ENCODE data around the gene VASH2.
"Not testable (repeated sequence)": the region's sequence is repeated elsewhere in the genome, so short reads cannot be mapped to it uniquely, and the experiment has no call there.

The VASH2 gene

DNA sequence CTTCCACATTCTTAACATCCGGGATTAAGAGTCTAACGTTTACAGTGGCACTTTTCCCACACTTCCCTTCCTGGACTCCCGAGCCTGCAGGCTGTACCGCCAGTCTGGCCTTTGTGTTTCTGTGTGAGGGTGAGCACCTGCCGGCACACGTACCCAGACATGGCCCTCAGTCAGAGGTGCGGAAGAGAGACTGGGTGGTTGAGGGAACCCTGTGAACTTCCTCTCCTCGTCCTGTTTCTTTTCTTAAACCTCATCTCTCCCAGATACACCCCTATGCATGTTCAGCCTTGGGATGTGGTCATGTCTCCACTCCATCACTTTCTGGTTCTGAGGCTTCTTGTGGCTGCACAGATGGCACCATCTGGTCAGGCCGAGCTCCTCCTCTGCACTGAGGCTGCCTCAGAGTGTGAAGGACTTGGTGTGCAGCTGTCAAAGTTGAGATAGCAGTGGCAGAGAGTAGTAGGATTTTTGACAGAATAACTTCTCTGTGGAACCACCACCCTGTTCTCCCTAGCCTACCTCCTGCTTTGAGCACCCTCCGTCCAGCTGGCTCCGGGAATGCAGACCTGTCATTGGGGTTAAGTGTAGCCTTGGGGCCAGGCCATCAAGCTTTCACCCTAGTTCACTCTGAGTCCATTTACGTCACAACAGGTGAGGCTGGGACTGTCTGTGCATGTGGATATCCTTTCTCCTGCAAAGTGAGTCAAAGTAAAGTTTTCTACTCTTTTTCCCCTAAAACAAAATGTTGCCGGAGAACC, 31.4 kb downstream of the VASH2 start:
- DNase-seq, result no peak

DNA sequence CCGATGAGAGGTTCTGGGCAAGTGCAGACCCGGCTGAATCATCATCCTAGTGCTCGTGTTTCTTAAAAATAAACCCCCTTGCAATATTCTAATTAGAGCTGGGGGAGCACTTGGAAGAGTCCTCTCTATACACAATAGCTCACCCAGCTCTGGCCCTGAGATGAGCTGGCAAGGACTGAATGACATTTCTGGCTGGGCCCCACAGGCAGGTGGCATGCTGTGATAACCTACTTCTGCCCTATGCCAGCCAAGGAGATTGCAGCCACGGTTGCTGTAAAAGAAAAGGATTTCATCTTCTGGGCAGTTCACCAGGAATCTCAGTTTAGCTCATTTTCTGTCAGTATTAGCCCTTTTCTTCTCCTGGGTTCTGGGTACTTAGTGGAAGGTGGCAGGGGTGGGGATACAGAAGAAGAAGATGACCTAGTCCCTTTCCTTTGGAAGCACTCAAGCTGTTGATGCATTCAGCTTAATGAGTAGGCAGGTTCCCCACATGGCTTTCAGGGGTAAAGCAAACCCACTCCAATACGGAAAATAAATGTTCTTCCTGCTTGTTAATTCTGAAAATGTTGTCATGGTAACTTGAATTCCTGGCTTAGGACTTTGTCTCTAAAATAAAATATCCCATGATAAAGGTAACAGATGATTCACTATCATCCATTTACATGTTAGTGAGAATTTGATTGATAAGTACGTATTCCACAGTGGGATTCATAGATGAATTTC, 32.2 kb downstream of the VASH2 start:
- no peak for DNase-seq

DNA sequence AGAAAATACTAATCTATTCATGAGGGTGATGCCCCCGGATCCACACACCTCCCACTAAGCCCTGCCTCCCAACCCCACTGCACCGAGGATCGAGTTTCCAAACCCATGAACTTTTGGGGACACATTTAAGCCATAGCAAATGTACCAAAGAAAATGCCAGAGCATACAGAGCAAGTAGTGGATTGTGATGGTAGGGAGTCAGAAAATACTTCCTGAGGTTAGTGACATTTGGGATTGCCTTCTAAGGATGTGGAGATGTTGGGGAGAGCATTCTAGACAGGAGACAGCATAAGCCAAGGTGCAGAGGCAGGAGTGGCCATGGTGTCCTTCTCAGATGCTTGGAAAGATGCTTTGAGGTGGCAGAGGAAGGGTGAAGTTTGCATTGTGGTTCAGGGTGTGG, 33.1 kb downstream of the VASH2 start:
- no peak for DNase-seq

DNA sequence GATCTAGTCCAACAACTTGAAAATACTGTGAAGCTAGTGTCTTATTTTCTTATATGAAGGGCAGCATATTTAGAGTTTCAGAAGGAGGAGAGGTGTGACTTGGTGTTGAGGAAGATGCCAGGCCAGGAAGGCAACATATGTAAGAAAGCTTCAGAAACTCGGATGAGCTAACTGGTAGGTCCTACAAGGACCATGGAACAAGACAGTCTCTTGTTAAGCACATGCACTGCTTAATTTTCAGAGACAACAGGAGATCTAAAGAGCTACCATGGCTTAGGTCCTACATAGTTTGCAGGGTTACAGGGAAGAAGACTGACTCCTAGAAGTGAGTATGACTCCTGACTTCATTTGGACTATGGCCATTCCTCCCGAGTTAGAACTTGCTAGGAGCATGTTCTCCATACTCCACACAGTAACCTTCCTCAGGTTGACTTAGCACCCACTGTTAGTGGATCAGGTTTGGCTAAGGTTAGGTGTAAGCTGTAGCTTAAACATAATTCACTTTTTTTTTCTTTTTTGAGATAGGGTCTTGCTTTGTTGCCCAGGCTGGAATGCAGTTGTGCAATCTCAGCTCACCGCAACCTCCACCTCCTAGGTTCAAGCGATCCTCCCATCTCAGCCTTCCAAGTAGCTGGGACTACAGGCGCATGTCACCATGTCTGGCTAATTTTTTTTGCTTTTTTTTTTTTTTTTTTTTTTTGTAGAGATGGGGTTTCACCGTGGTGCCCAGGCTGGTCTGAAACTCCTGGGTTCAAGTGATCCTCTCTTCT, 34.4 kb downstream of the VASH2 start:
- DNase-seq, result no peak

DNA sequence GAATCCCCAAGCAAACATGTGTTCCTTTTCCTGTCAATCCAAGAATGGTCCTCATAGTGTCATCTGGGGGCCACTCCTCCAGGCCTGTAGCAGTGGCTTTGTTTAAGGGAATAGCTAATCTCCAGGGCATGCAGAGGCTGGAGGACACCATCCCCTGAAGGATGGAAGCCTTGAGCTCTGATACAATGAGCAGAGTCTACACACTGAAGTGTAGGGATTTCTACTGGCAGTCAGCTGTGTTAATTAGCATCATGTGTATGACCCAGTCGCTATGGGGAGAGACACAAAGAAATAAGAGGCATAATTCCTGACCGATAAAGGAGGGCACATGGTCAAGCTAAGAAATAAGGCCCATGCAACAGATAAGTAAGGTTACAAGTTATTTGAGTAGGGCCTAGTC, 36.2 kb downstream of the VASH2 start:
- no peak for DNase-seq

DNA sequence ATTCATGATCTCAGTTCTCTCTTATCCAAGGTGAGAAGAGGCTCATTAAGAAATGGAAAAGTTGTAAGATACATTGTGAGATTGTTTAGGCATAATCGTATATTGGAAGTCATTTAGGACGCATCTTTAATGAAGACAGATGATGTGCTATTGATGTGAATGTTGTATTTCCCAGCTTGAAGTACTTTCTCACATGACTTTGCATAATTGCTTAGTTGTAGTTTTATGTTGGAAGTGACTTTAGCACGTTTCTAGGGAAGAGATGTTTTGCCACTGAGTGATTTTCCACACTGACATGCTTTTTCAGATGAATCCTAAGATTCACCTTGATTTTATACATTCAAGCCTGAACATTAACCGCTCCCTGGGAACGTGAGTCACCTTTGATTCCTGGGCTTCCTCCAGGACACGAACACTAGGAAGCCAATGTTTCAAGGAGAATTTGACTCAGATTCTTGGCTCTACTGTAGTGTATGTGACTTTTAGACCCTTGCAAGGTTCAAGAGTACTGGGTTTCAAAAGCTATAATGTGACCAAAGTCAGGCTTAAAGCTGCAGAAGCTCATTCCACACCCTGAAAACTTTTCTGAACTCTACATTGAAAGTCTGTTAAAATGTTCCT, 37.5 kb downstream of the VASH2 start:
- no peak for DNase-seq

DNA sequence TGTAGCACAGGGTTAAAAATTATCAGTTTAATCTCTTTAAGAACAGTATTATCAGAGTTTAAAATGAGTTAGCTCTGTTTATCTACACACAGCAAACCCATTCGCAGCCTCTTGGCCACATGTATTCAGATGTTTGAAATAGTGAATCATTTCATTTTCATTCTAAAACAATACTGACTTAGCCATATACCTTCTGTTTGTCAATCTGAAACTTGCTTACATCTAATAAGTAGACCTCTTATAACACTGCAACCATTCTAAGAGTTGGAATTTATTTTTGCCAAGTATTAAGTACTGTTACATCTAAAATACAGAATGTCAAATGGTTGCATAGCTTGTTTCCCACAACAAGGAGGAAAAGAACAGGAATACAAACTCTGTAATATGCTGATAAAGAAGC, 39.9 kb downstream of the VASH2 start:
- DNase-seq, result no peak

DNA sequence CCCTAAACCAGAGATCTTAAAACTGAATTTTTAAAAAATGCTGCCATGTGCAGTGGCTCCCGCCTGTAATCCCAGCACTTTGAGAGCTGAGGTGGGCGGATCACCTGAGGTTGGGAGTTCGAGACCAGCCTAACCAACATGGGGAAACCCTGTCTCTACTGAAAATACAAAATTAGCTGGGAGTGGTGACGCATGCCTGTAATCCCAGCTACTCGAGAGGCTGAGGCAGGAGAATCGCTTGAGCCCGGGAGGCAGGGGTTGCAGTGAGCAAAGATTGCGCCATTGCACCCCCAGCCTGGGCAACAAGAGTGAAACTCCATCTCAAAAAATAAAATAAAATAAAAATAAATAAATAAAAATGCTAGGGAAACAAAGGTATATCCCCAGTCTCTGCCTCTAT, 43.6 kb downstream of the VASH2 start:
- DNase-seq, result not testable (repeated sequence)

DNA sequence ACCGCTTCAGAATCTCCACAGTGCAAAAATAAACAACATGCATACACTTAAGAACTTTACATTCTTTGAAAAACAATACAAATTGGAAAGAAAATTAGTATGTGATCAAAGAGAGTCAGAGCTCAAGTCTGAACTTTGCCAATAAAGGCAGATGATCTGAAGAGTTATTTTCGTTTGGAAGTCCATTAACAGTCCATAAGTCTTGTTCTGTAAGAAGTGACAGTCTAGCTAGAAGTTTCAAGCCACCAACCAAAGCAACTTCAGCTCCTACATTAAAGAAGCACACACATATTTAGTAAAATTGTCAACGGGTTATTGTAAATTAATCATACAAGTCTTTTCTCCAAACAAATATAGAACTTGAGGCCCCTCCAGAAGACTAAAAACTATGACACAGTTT, 44.6 kb downstream of the VASH2 start:
- no peak for DNase-seq

DNA sequence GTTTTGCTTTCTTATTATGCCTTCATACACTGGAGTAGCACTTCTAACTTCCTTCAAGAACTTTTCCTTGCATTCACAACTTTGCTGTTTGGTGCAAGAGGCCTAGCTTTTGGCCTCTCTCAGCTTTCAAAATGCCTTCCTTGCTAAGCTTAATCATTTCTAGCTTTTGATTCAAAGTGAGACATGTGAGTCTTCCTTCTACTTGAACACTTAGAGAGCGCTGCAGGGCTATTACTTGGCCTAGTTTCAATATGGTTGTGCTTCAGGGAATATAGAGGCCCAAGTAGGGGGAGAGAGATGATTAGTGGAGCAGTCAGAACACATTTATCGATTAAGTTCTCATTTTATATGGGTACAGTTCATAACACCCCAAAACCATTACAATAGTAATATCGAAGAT, 52.9 kb downstream of the VASH2 start:
- DNase-seq, result no peak

DNA sequence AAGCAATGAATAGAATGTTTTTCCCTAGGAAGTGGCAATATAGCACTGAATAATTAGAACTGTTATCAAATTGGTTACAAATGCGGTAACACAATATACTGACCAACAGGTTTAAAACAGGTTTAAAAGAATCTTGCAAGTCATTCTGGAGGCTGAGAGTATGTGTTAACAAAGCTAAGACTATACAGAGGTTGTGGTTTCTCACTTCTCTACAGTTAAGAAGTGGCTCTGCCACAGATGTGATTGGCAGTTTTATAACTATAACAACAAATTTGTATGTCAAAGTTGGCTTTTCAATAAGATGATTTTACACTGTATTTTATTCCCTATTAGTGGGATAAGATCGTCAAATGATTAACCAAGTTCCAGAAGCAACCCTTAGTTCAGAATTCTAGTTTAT, 58.2 kb downstream of the VASH2 start:
- no peak for DNase-seq

DNA sequence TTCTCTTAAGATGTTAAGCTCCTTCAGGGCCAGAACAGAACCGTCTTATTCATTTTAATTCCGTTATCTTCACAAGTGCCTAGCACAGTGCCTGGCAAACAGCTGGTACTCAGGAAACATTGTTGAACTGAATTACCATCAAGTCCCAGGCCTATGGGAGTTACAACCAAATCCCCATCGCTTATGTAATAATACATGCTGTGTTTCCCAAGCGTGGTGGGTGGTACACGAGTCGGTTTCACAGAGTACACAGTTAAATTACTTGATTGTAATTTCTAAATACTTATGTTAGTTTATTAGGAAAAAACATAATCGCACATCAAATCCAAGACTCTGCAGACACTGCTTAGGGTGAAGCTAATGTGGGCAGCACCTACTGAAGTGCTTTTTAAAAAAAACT, 64.3 kb downstream of the VASH2 start:
- no peak for DNase-seq

DNA sequence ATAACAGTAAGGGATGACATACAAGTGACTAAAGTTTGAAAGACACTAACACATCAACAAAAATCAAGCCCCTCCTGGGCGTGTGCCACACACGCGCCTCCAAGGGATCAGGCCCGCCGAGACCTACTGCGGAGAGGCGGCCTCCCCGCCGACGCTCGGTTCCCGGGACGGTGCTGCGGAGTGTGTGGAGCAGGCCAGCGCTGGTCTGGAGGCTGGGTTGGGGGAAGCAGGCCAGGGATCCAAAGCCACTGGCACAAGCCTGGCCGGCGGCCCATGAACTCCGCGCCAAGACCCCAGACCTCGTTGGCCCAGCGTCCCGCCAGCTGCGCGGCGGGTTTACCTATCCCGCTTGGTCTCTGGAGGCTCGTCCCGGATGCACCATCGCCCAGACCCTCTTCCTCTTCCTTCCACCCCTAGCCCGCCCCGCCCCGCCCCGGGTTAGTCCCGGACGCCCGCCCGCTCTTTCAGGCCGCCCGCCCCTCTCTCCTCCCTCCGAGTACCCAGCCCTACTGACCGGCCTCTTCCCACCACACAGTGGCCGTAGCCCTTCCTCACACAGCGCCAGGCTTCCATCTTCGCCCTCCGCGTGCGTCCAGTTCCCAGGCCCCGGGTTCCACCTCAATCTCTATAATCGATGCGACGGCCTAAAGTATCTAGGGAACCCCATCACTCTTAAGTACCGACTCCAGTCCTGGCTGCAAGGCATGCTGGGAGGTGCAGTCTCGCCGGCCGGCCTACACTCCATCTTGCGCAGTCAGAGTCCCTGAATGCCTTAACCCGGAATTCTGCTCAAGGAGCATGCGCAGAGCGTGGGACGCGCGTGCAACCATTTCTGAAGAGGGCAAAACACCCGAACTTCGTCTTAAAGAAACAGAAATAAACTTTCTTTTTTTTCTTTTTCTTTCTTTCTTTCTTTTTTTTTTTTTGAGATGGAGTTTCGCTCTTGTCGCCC, 65.0 kb downstream of the VASH2 start, which contains the start of gene ANGEL2:
TSS of gene ANGEL2 (minus strand) at position 769 of the 952 bp plus-strand sequence. CDS start at position 573, 196 bp downstream.
- DNase-seq, result peak; percentile 97

DNA sequence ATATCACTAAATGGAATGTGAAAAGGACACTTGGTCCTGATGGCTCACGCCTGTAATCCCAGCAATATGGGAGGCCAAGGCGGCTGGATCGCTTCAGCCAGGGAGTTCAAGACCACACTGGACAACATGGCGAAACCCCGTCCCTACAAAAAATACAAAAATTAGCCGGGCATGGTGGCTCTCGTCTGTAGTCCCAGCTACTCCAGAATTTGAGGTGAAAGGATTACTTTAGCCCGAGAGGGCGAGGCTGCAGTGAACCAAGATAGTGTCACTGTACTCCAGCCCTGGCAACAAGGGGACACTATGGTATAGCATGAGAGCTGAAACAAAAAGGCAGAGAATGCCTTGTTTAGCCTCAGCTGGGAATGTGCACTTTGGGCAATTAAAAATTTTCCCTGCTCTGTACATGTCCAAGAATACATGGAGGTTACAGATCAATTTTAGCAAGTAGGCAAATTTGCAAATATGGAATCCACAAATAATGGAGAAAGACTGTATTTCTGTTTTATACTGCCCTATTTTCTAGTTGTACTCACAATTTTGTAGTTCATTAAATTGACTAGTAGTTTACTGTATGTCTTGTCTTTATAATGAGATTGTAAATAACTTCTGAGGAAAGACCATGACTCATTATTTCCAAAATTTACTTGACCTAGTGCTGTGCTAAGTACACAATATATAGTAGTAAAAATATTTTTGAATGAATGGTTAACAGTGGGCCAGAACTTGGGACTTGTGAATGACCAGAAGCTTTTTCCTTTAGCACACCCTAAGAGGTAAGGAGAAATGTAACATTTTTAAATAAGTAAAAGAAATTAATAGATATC, 67.3 kb downstream of the VASH2 start:
- DNase-seq, result no peak

DNA sequence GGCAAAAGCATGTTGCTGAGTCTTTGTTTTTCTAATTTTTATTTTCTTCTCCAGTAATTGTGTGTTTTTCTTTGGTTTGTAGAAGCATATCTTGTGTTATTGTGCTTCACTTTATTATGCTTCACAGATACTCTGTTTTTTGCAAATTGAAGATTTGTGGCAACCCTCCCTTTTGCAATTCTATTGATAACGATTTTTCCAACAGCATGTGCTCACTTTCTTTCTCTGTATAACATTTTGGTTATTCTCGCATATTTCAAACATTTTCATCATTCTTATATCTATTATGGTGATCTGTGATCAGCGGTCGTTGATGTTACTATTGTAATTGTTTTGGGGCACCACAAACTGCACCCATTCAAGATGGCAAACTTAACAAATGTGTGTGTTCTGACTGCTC, 69.1 kb downstream of the VASH2 start:
- DNase-seq, result no peak

DNA sequence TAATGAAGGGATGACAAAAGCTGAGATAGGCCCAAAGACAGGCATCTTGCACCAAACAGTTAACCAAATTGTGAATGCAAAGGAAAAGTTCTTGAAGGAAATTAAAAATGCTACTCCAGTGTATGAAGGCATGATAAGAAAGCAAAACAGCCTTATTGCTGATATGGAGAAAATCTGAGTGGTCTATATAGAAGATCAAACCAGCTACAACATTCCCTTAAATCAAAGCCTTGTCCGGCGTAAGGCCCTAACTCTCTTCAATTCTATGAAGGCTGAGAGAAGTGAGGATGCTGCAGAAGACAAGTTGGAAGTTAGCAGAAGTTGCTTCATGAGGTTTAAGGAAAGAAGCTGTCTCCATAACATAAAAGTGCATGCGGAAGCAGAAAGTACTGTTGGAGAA, 69.7 kb downstream of the VASH2 start:
- no peak for DNase-seq

DNA sequence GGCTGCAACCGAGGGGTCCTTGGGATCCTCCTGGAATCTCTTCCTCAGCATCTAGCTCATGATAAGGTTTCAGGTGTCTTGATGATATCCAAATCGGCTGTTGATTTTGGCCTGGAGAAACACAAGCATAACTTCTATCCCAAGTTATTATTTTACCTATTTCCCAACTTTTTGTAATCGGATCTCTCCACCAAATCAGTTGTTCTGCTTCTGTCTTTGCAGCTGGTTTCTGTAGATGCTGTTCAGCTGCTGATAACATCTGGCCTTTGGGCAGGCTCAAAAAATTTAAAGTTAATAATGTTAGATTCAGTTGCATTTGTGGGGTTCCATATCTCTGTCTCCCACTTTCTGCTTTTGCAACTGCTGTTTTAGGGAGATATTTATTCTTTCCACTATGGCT, 76.7 kb downstream of the VASH2 start:
- not testable (repeated sequence) for DNase-seq

DNA sequence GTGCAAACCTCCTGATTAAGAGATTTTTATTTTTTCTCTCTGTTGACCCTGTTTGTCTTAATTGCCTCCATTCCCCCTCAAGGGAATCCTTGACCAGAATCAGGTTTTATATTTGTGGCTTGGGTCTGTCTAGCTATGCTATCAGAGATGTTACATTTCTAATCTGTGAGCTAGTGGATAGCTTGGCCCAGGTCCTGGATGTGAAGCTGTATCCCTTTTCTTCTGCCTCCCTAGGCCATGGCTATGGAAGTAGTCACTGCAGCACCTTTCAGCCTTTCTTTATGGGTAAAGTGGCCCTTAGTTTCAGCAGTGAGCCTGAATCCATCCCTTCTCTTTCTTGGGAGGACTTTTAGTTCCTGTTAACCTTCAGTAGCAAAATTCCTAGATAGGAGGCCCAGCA, 82.3 kb downstream of the VASH2 start:
- no peak for DNase-seq

DNA sequence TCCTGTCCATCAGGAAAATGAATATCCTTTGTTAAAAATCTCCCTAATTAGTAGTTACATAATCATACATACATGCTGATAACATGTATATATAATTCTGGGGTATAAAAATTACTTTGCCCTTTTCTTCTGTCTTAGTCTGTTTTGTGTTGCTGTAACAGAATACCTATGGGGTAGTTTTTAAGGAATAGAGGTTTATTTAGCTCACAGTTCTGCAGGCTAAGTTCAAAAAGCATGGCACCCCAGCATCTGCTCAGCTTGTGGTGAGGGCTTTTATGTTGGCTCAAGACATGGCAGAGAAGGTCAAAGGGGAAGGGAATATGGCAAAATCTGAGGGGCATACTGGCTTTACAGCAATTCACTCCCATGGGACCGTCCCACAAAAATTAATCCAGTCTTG, 84.4 kb downstream of the VASH2 start:
- DNase-seq, result no peak

DNA sequence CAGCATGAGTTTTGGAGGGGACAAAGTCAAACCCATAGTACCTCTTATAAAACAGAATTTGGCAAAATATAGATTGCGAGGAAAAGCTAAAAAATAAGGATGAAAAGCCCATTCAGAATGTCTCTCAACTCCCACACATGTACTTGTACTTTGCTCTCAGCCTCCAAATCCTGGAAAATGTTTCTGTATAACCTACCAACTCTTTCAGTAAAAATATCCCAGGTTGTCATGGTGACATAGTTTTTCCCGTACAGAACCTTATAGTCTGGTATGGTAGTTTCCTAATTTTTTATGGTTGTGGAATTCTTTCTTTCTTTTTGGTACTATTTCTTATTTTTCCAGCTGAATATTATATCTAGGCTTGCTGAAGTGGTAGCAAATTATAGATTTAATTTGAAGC, 85.2 kb downstream of the VASH2 start:
- no peak for DNase-seq
